Mesenchymal stem cell (in vitro differentiated cells and primary cell): ENCODE measurements around the gene GALNT13.

ENCODE experiments used
- DNase-seq: peaks from one replicate; pipeline ENCODE4 v3.0.0-alpha.2; 2013
- H2AFZ ChIP-seq: one replicate; pipeline ENCODE4 v1.6.1; 2013; ENCODE audit warnings: low read depth, mild to moderate bottlenecking, control low read depth, inconsistent platforms, low read length, moderate library complexity
- H2AK5ac ChIP-seq: 2 replicates; pipeline ENCODE4 v1.6.1; 2013; ENCODE audit warnings: low read length, moderate library complexity, mild to moderate bottlenecking, inconsistent platforms; ENCODE audit not compliant: severe bottlenecking
- H2BK120ac ChIP-seq: one replicate; pipeline ENCODE4 v1.6.1; 2013; ENCODE audit warnings: low read depth, mild to moderate bottlenecking, inconsistent platforms, low read length, moderate library complexity
- H2BK12ac ChIP-seq, 2 experiments: one replicate each; pipeline ENCODE4 v1.6.1; 2013; ENCODE audit warnings: inconsistent platforms in 2 of 2, low read length in 2 of 2, mild to moderate bottlenecking in 2 of 2, moderate library complexity in 2 of 2, control low read depth in 1 of 2
- H2BK15ac ChIP-seq: one replicate; pipeline ENCODE4 v1.6.1; 2013; ENCODE audit warnings: mild to moderate bottlenecking, low read depth, inconsistent platforms; ENCODE audit not compliant: poor library complexity, severe bottlenecking
- H2BK5ac ChIP-seq: 2 replicates; pipeline ENCODE4 v1.6.1; 2013; ENCODE audit warnings: low read depth, mild to moderate bottlenecking, low read length, control low read depth, inconsistent platforms; ENCODE audit not compliant: poor library complexity, severe bottlenecking
- H3K14ac ChIP-seq, 2 experiments: one replicate each; pipeline ENCODE4 v1.6.1; 2013; ENCODE audit warnings: inconsistent platforms in 2 of 2, low read length in 2 of 2, control low read depth in 1 of 2, mild to moderate bottlenecking in 1 of 2, moderate library complexity in 1 of 2
- H3K18ac ChIP-seq, 2 experiments: one replicate each; pipeline ENCODE4 v1.6.1; 2013; ENCODE audit warnings: inconsistent platforms in 2 of 2, low read length in 2 of 2, control low read depth in 1 of 2, low read depth in 1 of 2, mild to moderate bottlenecking in 1 of 2
- H3K23ac ChIP-seq, 2 experiments: one replicate each; pipeline ENCODE4 v1.6.1; 2013; ENCODE audit warnings: inconsistent platforms in 2 of 2, low read length in 2 of 2, mild to moderate bottlenecking in 2 of 2, moderate library complexity in 2 of 2, control low read depth in 1 of 2
- H3K27ac ChIP-seq: 2 replicates; pipeline ENCODE4 v1.5.1; 2013; ENCODE audit warnings: mild to moderate bottlenecking, moderate library complexity, low read length, control low read depth, inconsistent platforms; ENCODE audit not compliant: poor library complexity, severe bottlenecking
- H3K27me3 ChIP-seq, 2 experiments: 2 replicates each; pipeline versions ENCODE4 v1.6.1 to v1.7.0; 2013; ENCODE audit warnings: low read length in 2 of 2, mild to moderate bottlenecking in 2 of 2, moderate library complexity in 2 of 2, control low read depth in 1 of 2, inconsistent platforms in 1 of 2; ENCODE audit not compliant: control insufficient read depth in 1 of 2, insufficient read depth in 1 of 2
- H3K36me3 ChIP-seq, 2 experiments: 2 replicates each; pipeline versions ENCODE4 v1.6.1 to v1.7.0; 2013; ENCODE audit warnings: low read length in 2 of 2, control low read depth in 1 of 2, inconsistent platforms in 1 of 2, low read depth in 1 of 2, mild to moderate bottlenecking in 1 of 2; ENCODE audit not compliant: insufficient read depth in 2 of 2, control insufficient read depth in 1 of 2
- H3K4ac ChIP-seq, 2 experiments: one replicate each; pipeline ENCODE4 v1.6.1; 2013; ENCODE audit warnings: inconsistent platforms in 2 of 2, low read length in 2 of 2, mild to moderate bottlenecking in 2 of 2, moderate library complexity in 2 of 2, control low read depth in 1 of 2, low read depth in 1 of 2
- H3K4me1 ChIP-seq: 2 replicates; pipeline ENCODE4 v1.6.1; 2013; ENCODE audit warnings: low read depth, low read length, control low read depth; ENCODE audit not compliant: control insufficient read depth, insufficient read depth
- H3K4me2 ChIP-seq: 2 replicates; pipeline ENCODE4 v1.6.1; 2013; ENCODE audit warnings: low read length, mild to moderate bottlenecking, inconsistent platforms; ENCODE audit not compliant: poor library complexity, severe bottlenecking
- H3K4me3 ChIP-seq, 2 experiments: 2 replicates each; pipeline versions ENCODE4 v1.5.1 to v1.7.0; 2013; ENCODE audit warnings: low read length in 2 of 2, mild to moderate bottlenecking in 2 of 2, control low read depth in 1 of 2, low read depth in 1 of 2; ENCODE audit not compliant: insufficient read depth in 1 of 2
- H3K79me1 ChIP-seq: replicated peaks from 2 replicates; pipeline ENCODE4 v1.6.1; 2013; ENCODE audit warnings: mild to moderate bottlenecking, control low read depth, low read length, inconsistent platforms; ENCODE audit not compliant: poor library complexity, severe bottlenecking
- H3K9ac ChIP-seq: 2 replicates; pipeline ENCODE4 v1.7.0; 2013; ENCODE audit warnings: mild to moderate bottlenecking, low read length, moderate library complexity
- H3K9me3 ChIP-seq: 2 replicates; pipeline ENCODE4 v1.7.0; 2013; ENCODE audit warnings: mild to moderate bottlenecking, low read length; ENCODE audit not compliant: control insufficient read depth
- H4K8ac ChIP-seq: one replicate; pipeline ENCODE4 v1.6.1; 2013; ENCODE audit warnings: inconsistent platforms, mild to moderate bottlenecking, low read length, moderate library complexity
- H4K91ac ChIP-seq: one replicate; pipeline ENCODE4 v1.6.1; 2013; ENCODE audit warnings: mild to moderate bottlenecking, low read length, inconsistent platforms
- WGBS: methylation state at CpG from one replicate; pipeline ENCODE4 v1.1.7; 2013; ENCODE audit warnings: mixed read lengths; 5-methylcytosine and 5-hydroxymethylcytosine counted together

The GALNT13 gene

DNA sequence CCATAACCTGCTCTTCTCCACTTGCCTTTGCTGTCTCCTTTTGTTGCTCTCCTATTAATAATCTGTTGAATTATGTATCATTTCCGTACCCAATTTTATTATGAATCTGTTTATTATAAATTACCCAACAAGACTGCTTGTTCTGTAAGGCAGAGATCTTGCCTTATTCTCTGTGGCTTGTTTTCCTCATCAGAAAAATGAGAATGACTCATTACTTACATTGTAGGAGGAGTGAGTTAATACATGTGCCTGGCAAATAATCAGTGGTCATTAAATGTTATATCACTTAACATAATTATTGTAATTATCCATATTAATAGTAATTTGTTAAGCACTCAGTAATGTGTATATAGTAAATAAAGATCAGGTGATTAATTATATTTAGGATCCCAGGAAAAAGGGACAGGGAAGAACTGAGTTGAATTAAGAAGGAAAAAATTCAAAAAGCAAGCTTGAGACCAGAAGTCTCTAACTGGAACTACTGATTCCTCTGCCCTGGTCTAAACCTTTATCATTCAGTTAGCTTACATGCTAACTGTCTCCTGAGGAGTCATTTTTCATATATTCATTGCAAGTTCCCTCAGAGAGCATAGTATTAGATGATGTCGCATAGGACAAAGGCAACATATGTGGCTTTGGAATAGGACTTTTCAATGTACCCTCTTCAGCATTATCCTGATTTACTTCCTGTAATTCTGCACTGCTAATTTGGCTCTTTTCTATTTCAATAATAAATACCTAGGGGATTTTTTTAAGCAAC, 335.7 kb downstream of the GALNT13 start:
- no peaks in the 10 kb centered on the region for H3K36me3 ChIP-seq
- H4K91ac ChIP-seq = no peak overlapping the region
- H3K4me1 ChIP-seq = no peaks in the 10 kb centered on the region
- H2BK12ac ChIP-seq = no peak overlapping the region
- no peak overlapping the region for H2AK5ac ChIP-seq
- no peaks in the 10 kb centered on the region for H3K79me1 ChIP-seq
- no peak overlapping the region for H3K27ac ChIP-seq
- H4K8ac ChIP-seq = no peak overlapping the region
- no peak overlapping the region for H3K4ac ChIP-seq
- WGBS = no CpG with 5 or more reads among the region's 2 CpGs
- no peak overlapping the region for H3K14ac ChIP-seq
- no peak overlapping the region for H2BK5ac ChIP-seq
- H3K23ac ChIP-seq = no peak overlapping the region
- H3K27me3 ChIP-seq = no peaks in the 10 kb centered on the region
- H3K4me3 ChIP-seq = no peak overlapping the region
- no peaks in the 10 kb centered on the region for H3K9me3 ChIP-seq
- H3K9ac ChIP-seq = no peak overlapping the region
- H2AFZ ChIP-seq = no peak overlapping the region
- no peak overlapping the region for H2BK120ac ChIP-seq
- no peak overlapping the region for H3K4me2 ChIP-seq
- no peak overlapping the region for H3K18ac ChIP-seq
- DNase-seq = no peak
- no peak overlapping the region for H2BK15ac ChIP-seq

DNA sequence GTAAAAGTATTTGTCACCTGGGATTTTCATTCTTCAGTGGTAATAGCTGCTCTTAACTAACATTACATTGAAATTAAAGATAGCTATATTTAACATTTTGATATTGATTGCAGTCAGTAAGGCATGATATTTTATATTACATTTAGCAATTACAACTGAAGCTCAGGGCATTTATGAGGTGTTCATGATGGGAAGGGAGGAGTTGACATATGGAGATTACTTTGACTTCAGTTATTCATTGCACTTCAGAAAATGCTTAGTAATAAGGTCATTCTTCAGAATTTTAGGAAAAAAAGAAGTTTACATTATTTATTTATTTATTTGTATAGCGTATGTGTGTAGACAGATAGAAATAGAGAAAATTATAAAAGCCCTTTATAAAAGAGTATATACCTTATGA, 352.0 kb downstream of the GALNT13 start:
- Histone ChIP-seq H3K9me3 (no peaks in the 10 kb centered on the region), H2BK15ac (no peak overlapping the region), H2BK12ac (no peak overlapping the region), H4K8ac (no peak overlapping the region), H3K27ac (no peak overlapping the region), H3K9ac (no peak overlapping the region), H2BK120ac (no peak overlapping the region), H2AFZ (no peak overlapping the region), H3K36me3 (no peaks in the 10 kb centered on the region), H2BK5ac (no peak overlapping the region), H3K27me3 (no peaks in the 10 kb centered on the region), H3K4me2 (no peak overlapping the region), H3K4me3 (no peak overlapping the region), H3K4ac (no peak overlapping the region), H3K18ac (no peak overlapping the region), H3K79me1 (no peaks in the 10 kb centered on the region), H3K4me1 (no peaks in the 10 kb centered on the region), H3K23ac (no peak overlapping the region), H3K14ac (no peak overlapping the region), H2AK5ac (no peak overlapping the region), H4K91ac (no peak overlapping the region)
- DNase-seq = no peak
- WGBS = no CpG with 5 or more reads among the region's 1 CpG

- Histone ChIP-seq H3K18ac (no peak overlapping the region), H3K27ac (no peak overlapping the region), H2AK5ac (no peak overlapping the region), H2BK5ac (no peak overlapping the region), H2BK15ac (no peak overlapping the region), H3K23ac (no peak overlapping the region), H3K14ac (no peak overlapping the region), H4K8ac (no peak overlapping the region), H3K4me2 (no peak overlapping the region), H3K4ac (no peak overlapping the region), H3K9me3 (no peaks in the 10 kb centered on the region), H3K36me3 (no peaks in the 10 kb centered on the region), H3K4me3 (no peak overlapping the region), H2BK12ac (no peak overlapping the region), H3K27me3 (no peaks in the 10 kb centered on the region), H4K91ac (no peak overlapping the region), H2AFZ (no peak overlapping the region), H2BK120ac (no peak overlapping the region), H3K9ac (no peak overlapping the region), H3K4me1 (no peaks in the 10 kb centered on the region), H3K79me1 (no peaks in the 10 kb centered on the region)
- 51% methylated on average over 2 of the region's 2 CpGs for WGBS
- no peak for DNase-seq
Measured at GRCh38 chr2:154226931-154227330, 355.2 kb downstream of the GALNT13 start.

GRCh38 chr2:154228566-154229280, 357.0 kb downstream of the GALNT13 start:
- WGBS = 74% methylated on average over 2 of the region's 3 CpGs
- H3K9me3 ChIP-seq = no peaks in the 10 kb centered on the region
- no peak overlapping the region for H3K18ac ChIP-seq
- no peaks in the 10 kb centered on the region for H3K36me3 ChIP-seq
- H3K4me1 ChIP-seq = no peaks in the 10 kb centered on the region
- no peak overlapping the region for H4K8ac ChIP-seq
- H2BK12ac ChIP-seq = no peak overlapping the region
- no peak overlapping the region for H4K91ac ChIP-seq
- no peak overlapping the region for H3K9ac ChIP-seq
- no peak overlapping the region for H2AFZ ChIP-seq
- no peak overlapping the region for H3K27ac ChIP-seq
- H3K4ac ChIP-seq = no peak overlapping the region
- no peak for DNase-seq
- no peak overlapping the region for H3K23ac ChIP-seq
- no peaks in the 10 kb centered on the region for H3K27me3 ChIP-seq
- no peaks in the 10 kb centered on the region for H3K79me1 ChIP-seq
- H2BK120ac ChIP-seq = no peak overlapping the region
- no peak overlapping the region for H2AK5ac ChIP-seq
- no peak overlapping the region for H3K4me3 ChIP-seq
- H2BK15ac ChIP-seq = no peak overlapping the region
- H3K4me2 ChIP-seq = no peak overlapping the region
- no peak overlapping the region for H3K14ac ChIP-seq
- no peak overlapping the region for H2BK5ac ChIP-seq
